Hematopoietic multipotent progenitor cell treated with erythropoietin and hydrocortisone succinate and interleukin-3 and kit ligand, for 17 days (in vitro differentiated cells): ENCODE data around the gene FLOT2.
A peak's percentile ranks its signal among the peaks of the same experiment; 100 is the strongest.
"Not testable (repeated sequence)": the region's sequence is repeated elsewhere in the genome, so short reads cannot be mapped to it uniquely, and the experiment has no call there.

Experiments
- DNase-seq: peaks from one replicate; pipeline ENCODE4 v3.0.0-alpha.2; 2015; ENCODE audit warnings: low spot score

Gene FLOT2

GRCh38 chr17:28895794-28896447, 1.6 kb downstream of the FLOT2 start:
- peak; percentile 36 for DNase-seq

DNA sequence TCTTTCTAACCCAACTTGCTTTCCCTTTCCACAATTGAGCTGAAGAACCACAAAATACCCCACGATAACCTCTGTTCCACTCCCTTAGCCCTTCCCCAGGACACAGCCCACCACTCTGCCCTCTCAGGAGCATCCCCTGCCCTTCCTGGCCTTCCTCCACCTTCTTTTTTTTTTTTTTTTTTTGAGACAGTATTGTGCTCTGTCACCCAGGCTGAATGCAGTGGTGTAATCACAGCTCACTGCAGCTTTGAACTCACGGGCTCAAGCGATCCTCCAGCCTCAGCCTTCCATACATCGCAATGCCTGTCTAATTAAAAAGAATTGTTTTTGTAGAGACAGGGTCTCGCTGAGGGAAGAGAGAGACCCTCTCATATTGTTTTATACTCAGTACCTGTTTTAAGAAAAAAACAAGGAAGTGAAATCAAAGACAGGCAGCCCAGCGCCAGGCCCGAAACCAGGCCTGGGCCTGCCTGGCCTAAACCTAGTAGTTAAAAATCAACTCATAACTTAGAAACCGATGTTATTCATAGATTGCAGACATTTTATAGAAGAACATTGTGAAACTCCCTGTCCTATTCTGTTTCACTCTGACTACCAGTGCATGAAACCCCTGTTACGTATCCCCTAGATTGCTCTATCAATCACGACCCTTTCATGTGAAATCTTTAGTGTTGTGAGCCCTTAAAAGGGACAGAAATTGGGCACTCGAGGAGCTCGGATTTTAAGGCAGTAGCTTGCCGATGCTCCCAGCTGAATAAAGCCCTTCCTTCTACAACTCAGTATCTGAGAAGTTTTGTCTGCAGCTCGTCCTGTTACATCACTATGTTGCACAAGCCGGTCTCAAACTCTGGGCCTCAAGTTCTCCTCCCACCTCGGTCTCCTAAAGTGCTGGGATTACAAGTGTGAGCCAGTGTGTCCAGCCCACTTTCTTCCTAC, 4.0 kb downstream of the FLOT2 start:
- DNase-seq: not testable (repeated sequence)

GRCh38 chr17:28892024-28892423, 5.5 kb downstream of the FLOT2 start:
- no peak for DNase-seq

- no peak for DNase-seq
Measured at GRCh38 chr17:28891201-28891600, 6.3 kb downstream of the FLOT2 start.

GRCh38 chr17:28889996-28890395, 7.5 kb downstream of the FLOT2 start:
- no peak for DNase-seq

GRCh38 chr17:28888832-28889231, 8.7 kb downstream of the FLOT2 start:
- no peak for DNase-seq

GRCh38 chr17:28887871-28888471, 9.6 kb downstream of the FLOT2 start:
- no peak for DNase-seq

DNA sequence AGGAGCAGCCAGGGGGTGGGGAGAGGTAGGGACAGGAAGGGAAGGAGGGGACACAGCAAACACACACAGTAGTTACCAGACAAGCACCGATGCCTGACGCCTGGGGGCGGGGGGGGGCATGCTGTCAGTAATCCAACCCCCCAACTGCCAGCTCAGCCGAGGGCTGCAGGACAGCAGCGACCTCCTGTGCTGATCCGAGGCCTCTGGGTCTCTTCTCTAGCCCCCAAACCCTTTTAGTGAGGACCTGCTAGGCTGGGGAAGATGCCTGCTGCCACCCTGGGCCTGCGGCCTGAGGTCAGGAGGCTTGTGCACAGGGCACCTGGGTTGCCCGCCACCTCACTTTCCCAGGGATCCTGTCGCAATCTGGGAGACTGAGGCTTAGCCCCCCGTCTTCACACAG, 11.6 kb downstream of the FLOT2 start:
- DNase-seq: no peak

GRCh38 chr17:28885363-28885762, 12.2 kb downstream of the FLOT2 start:
- DNase-seq: no peak

GRCh38 chr17:28883967-28884702, 13.4 kb downstream of the FLOT2 start:
- DNase-seq: no peak

- DNase-seq: no peak
Measured at GRCh38 chr17:28882154-28882895, 15.2 kb downstream of the FLOT2 start.

GRCh38 chr17:28881533-28882056, 15.9 kb downstream of the FLOT2 start:
- DNase-seq: no peak

DNA sequence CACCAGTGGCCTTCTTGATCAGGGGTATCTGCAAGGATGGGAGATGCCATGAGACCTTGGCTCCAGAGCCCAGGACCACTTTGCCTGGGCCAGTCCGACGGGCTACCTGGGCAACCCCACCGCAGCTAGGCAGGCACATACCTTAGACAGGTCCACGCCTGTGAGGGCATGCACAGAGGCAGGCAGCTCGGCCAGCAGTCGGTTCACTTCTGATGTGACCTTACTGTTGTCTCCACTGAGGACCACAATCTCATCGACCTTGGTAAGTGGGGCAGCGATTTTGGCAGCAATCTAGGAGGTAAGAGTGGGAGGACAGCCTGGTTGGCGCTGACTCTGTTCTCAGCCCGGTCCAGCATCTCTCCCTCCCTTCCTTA, 17.0 kb downstream of the FLOT2 start:
- DNase-seq: no peak

DNA sequence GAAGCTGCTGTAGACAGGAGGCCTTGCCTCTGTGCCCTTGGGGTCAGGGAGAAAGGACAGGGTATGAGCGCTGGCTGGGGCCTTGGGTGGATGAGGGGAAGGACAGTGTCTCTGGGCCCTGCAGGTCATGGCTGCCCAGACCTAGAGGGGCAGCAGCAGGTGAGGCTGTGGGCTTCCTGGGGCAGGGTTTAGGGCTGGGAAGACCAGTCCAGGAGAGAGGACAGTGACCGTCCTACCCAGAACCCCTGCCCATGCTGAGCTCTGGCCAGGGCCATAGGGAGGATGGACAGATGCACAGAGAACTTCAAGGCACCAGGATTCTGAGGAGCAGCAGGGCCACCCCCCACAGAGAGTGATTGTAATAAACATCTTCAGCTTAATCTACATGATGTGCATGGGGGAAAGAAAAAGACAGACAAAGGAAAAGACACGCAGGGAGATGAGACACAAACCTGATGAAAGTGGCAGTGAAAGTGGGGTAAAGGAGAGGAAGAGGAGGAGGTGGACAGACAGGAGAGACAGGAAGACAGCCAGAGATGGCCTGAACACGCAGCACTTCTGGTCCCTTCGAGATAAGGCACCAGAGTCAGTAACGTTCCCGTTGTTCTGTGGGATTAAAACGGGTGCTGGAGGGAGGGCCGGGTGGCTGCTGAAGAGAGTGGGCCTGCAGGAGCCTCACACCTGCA, 17.5 kb downstream of the FLOT2 start:
- DNase-seq: peak; percentile 57

DNA sequence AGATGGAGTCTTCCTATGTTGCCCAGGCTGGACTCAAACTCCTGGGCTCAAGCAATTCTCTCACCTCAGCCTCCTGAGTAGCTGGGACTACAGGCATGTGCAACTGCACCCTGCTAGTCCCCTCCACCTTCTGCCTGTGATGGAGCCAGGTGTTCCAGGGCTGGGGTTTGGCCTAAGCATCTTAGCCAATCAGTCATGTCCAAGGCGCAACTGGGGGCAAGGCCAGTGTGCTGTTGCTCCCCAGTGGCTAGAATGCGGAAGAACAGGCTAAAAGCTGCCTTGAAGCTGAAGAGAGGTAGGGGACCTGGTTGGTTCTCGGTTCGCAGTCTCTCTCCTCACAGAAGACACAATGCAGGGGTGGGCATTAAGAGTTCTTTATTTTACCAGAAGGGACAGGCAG, 18.6 kb downstream of the FLOT2 start:
- peak; percentile 87 for DNase-seq

- peak; percentile 35 for DNase-seq
Measured at GRCh38 chr17:28878158-28878910, 19.2 kb downstream of the FLOT2 start.

GRCh38 chr17:28877150-28877711, 20.3 kb downstream of the FLOT2 start:
- not testable (repeated sequence) for DNase-seq

- DNase-seq: peak; percentile 52
Measured at GRCh38 chr17:28875848-28876550, 21.5 kb downstream of the FLOT2 start.

DNA sequence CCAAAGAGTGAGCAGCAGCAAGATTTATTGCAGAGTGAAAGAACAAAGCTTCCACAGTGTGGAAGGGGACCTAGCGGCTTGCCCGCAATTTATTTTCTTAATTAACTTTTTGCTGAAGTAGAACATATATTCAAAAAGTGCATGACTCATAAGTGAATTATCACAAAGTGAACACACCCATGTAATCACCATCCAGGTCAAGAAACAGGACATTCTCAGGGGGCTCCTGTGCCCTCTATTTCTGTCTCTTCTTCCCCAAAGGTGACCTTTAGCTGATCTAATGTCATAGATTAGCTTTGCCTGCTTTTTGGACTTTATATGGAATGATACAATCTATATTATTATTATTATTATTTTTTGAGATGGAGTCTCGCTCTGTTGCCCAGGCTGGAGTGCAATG, 22.8 kb downstream of the FLOT2 start:
- peak; percentile 57 for DNase-seq
